Adrenal gland (tissue), 12 donors: ENCODE measurements around the gene CHST3. TPM values are rescaled to one million over a fixed set of nuclear protein-coding genes. Genes with fewer than 3 reads are reported as not detected.

ENCODE experiments used
- DNase-seq, 7 donors: peaks; one replicate each; pipeline ENCODE4 v3.0.0-alpha.2; 2019 to 2020
- H3K27ac ChIP-seq, 5 donors: fragments of 200-600 bp; sonication (generic) in 4 of 5; 1 replicate in 3 of 5; 2 replicates in 2 of 5; pipeline versions ENCODE4 v1.5.1 to v1.8.0; 2016 to 2020; ENCODE audit warnings: mild to moderate bottlenecking in 1 of 5
- H3K27me3 ChIP-seq: fragments of 200-600 bp; 2 replicates; pipeline ENCODE4 v1.8.0; 2021
- H3K36me3 ChIP-seq, 2 donors: fragments of 200-600 bp; replicated peaks in 1 of 2; 1 replicate in 1 of 2; 2 replicates in 1 of 2; pipeline versions ENCODE4 v1.5.1 to v1.8.0; 2018 to 2022
- H3K4me1 ChIP-seq, 2 donors: fragments of 200-600 bp; replicated peaks in 1 of 2; 1 replicate in 1 of 2; 2 replicates in 1 of 2; pipeline versions ENCODE4 v1.5.1 to v1.8.0; 2018 to 2021
- H3K4me3 ChIP-seq, 4 donors: fragments of 200-600 bp; sonication (generic) in 3 of 4; one replicate each; pipeline ENCODE4 v1.5.1; 2016 to 2018
- H3K9me3 ChIP-seq, 3 donors: fragments of 200-600 bp; sonication (generic) in 1 of 3; replicated peaks in 1 of 3; 1 replicate in 2 of 3; 2 replicates in 1 of 3; pipeline versions ENCODE4 v1.5.1 to v1.8.0; 2016 to 2021
- CTCF ChIP-seq, 6 experiments: fragments of 450-650 bp in 4 of 6; fragments of 200-600 bp in 2 of 6; sonication (generic) in 1 of 6; IDR thresholded peaks; 1 replicate in 5 of 6; 2 replicates in 1 of 6; pipeline versions ENCODE4 v1.5.1 to v1.8.0; 2016 to 2021; ENCODE audit warnings: antibody characterized with exemption in 6 of 6, mild to moderate bottlenecking in 2 of 6, moderate library complexity in 1 of 6
- POLR2A ChIP-seq, 2 donors: fragments of 450-650 bp; IDR thresholded peaks; one replicate each; pipeline ENCODE4 v1.6.1; 2017; ENCODE audit warnings: antibody characterized with exemption in 2 of 2, mild to moderate bottlenecking in 2 of 2, moderate library complexity in 1 of 2
- WGBS, 4 donors: extraction: QIAGEN DNeasy Blood & Tissue Kit in 2 of 4; methylation state at CpG; one replicate each; pipeline versions ENCODE4 v1.1.5 to v1.1.7; 2013 to 2017; 5-methylcytosine and 5-hydroxymethylcytosine counted together
- intact Hi-C, 2 donors: fragments of 100-400 bp; cut with DNase I; formaldehyde crosslinking; loops; one replicate each; pipeline versions ENCODE4 v1.14.1 to v1.15.0; 2022 to 2023
- polyA plus RNA-seq, 3 donors: library from polyadenylated mRNA; stranded (reverse); fragments of 200-250 nt in 2 of 3; fragments of 350-450 nt in 1 of 3; fragmentation: Illumina TruSeq in 1 of 3; extraction: RNeasy Lipid Tissue Mini Kit (QIAGEN cat#74804) in 1 of 3; gene quantifications; one replicate each; pipeline ENCODE4 v1.2.3, GENCODE V29; 2013 to 2014
- total RNA-seq, 9 donors: library from RNA; depleted of rRNA in 4 of 9; stranded (reverse); fragments of >200 nt in 4 of 9; fragments of 120-200 nt in 1 of 9; fragmentation: NEBNext Ultra II Directional in 1 of 9; extraction: Animal tissue kit (Norgen Biotek cat#: 25700) in 1 of 9; gene quantifications; one replicate each; pipeline versions ENCODE4 v1.1.0 to v1.2.4, GENCODE V29; 2013 to 2023
- donor health status: healthy with polysubstance abuse.
- donor health status: Bipolar disorder and iron deficiency.
- donor health status: DM: yes; HTN: yes; CAD: no.
- donor health status: DM: no; HTN: no; CAD: no.
- donor health status: DM: no; HTN: no; CAD: no.
- donor health status: DM: yes; HTN: yes; CAD: no.

CHST3 gene
- total and polyA plus RNA-seq, 12 donors, result 3.9 to 49.7 (median 32.6) TPM

GRCh38 chr10:72025400-72025799 lies 61.2 kb downstream of the CHST3 start:
- no peak for DNase-seq

GRCh38 chr10:72025832-72026231 lies 61.6 kb downstream of the CHST3 start:
- TF ChIP-seq POLR2A (IDR thresholded peaks at IDR 0.05) (no peak), CTCF (IDR thresholded peaks at IDR 0.05) (no peak)
- Histone ChIP-seq H3K27ac (no peak overlapping the region), H3K36me3 (no peaks in the 10 kb centered on the region), H3K9me3 (no peaks in the 10 kb centered on the region), H3K4me1 (peaks cover 13 to 26% of the 10 kb centered on the region in 2 donors), H3K27me3 (no peaks in the 10 kb centered on the region), H3K4me3 (no peak overlapping the region)
- WGBS, 4 donors, result 70 to 89% (median 80%) methylated on average over 4 to 5 of the region's 5 CpGs
- intact Hi-C loops, result no loop called here
- no peak for DNase-seq

More at GRCh38 chr10:72025400-72025799, 61.2 kb downstream of the CHST3 start:
- H3K4me3 ChIP-seq, result no peak overlapping the region
- no peaks in the 10 kb centered on the region for H3K36me3 ChIP-seq
- TF ChIP-seq CTCF (IDR thresholded peaks at IDR 0.05) (no peak), POLR2A (IDR thresholded peaks at IDR 0.05) (no peak)
- no peak overlapping the region for H3K27ac ChIP-seq
- peaks cover 13 to 26% of the 10 kb centered on the region in 2 donors for H3K4me1 ChIP-seq
- no peaks in the 10 kb centered on the region for H3K9me3 ChIP-seq
- WGBS, 4 donors, result 92 to 94% (median 93%) methylated on average over 8 of the region's 8 CpGs
- intact Hi-C loops, result no loop called here
- no peaks in the 10 kb centered on the region for H3K27me3 ChIP-seq

GRCh38 chr10:72026278-72027111 lies 62.3 kb downstream of the CHST3 start:
- Histone ChIP-seq H3K4me1 (peaks cover 11 to 25% of the 10 kb centered on the region in 2 donors), H3K27ac (no peak overlapping the region), H3K4me3 (no peak overlapping the region), H3K9me3 (no peaks in the 10 kb centered on the region), H3K36me3 (no peaks in the 10 kb centered on the region), H3K27me3 (no peaks in the 10 kb centered on the region)
- WGBS, 4 donors, result 87 to 94% (median 92%) methylated on average over 14 of the region's 14 CpGs
- no peak for DNase-seq
- TF ChIP-seq POLR2A (IDR thresholded peaks at IDR 0.05) (no peak), CTCF (IDR thresholded peaks at IDR 0.05) (no peak)
- intact Hi-C loops, result no loop called here

GRCh38 chr10:72027498-72027897 lies 63.3 kb downstream of the CHST3 start:
- Histone ChIP-seq H3K4me1 (peaks cover 11 to 21% of the 10 kb centered on the region in 2 donors), H3K4me3 (no peak overlapping the region), H3K9me3 (no peaks in the 10 kb centered on the region), H3K36me3 (no peaks in the 10 kb centered on the region), H3K27ac (no peak overlapping the region), H3K27me3 (no peaks in the 10 kb centered on the region)
- DNase-seq, result peak in 1 of 7 donors; percentile 39
- 54 to 67% (median 66%) methylated on average over 6 of the region's 6 CpGs for WGBS, 4 donors
- intact Hi-C loops, result no loop called here
- no peak for TF ChIP-seq CTCF (IDR thresholded peaks at IDR 0.05)
- TF ChIP-seq POLR2A (IDR thresholded peaks at IDR 0.05), result no peak
